Hepatic stellate cell (primary cell): ENCODE results near the gene NOC3L.
"Not testable (repeated sequence)": the region's sequence is repeated elsewhere in the genome, so short reads cannot be mapped to it uniquely, and the experiment has no call there.

Experiments used
- DNase-seq: peaks from one replicate; pipeline ENCODE4 v3.0.0; 2011; ENCODE audit warnings: low spot score

Gene NOC3L

DNA sequence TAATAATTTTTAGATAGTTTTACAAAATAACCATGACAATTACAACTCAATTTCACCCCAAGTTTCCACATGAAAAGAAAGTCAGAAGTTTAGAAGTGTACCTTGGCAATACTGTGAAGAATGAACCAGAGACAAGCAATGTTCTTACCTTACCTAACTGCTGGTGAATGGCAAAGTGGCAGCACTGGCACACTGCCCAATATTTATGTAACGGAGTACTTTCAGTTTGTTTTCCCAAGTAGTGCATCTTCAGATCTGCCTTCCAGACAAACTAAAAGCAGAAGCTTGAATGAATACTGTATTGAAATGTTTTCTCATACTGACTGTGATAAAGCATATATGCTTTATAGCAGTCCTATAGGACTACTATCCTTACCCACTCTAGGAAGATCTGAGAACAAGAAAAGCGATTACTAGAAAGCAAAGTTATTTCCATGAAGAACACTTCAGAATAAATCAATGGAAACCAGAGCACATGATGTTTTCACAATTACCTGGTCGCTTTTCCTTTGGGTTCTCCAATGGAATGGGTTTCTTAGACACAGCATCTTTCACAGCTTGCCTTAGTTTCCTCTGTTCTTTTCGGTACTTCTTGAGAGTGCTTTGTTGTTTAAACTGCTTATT lies 1.5 kb downstream of the NOC3L start:
- peak; percentile 7 for DNase-seq

DNA sequence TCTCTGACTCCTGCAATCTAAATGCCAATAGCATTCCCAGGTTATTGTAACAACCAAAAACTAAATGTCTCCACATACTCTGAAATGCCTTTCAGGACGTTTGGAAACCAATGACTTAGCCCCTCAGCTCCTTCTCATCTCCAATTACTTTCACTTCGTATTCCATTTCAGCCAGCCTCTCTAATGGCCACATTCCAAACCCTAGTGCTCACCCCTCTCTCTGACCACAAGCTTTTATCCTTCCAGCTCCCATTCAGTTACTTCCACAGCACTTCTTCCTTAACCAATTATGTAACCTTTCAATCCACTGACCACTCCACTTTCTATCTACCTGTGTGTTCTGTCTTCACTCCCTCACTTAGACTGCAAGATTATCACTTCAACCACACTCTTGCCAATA lies 4.3 kb downstream of the NOC3L start:
- peak; percentile 88 for DNase-seq

DNA sequence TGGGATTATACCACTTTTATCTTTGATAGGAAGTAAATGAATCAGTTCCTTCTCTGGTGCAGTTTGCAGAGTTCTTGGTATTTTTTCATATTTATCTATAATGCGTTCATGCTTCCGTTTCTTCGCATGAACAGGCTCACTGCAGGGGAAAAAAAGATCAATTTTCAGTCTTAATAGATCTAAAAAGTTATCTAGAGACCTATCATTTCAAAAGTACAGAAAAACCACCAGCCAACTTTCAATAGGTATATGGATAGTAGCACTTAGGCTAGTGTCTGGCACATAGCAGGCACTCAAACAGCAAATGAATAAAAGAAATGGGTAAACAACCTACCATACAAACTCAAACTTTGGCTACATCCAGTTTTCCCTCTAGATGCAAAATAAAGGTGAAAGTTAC lies 5.5 kb downstream of the NOC3L start:
- DNase-seq: no peak

DNA sequence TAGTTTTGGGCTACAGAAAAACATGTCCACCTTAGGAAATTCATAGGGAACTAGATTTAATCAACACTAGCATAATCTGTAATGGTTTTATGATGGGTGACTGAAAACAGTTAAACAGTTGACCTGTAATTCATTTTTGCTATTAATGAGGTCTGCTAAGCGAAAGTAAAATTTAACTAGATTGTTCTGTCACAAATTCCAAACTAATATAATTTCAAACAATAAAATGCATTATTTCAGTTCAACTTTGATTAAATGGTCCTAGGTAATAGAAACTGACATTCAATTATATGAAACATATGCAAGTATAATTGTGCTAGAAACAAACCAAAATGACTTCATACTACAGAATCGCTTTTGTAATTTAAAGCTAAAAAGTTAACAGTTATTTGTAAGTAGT lies 6.9 kb downstream of the NOC3L start:
- DNase-seq: no peak

DNA sequence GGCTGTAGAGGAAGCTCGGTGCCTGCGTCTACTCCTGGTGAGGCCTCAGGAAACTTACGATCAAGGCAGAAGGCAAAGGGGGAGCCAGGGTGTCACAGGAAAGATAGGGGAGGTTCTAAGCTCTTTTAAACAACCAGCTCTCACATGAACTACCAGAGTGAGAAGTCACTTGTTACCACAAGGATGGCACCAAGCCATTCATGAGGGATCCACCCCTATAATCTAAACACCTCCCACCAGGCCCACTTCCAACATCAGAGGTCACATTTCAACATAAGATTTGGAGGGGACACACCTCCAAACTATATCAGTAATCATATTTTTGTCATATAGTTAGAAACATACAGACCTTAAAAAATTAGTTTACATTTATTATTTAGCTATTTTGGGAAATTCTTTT lies 9.4 kb downstream of the NOC3L start:
- DNase-seq: no peak

DNA sequence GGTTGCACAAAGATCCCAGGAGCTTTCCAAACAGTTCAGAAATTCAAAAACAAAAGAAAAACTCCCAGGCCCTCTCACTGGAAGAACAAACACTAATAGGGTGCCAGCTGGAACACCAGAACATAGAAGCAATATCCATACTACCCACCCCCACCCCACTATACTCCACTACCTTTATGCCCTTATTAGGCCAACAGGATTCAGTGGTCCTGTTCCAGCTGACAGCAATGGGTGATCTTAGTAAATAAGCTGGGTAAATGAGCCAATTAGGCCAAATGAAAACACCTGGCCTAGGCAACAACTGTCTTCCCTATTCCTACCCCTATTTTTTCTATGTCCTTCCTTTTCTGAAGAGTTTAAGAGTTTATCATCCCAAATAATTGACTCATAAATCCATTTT lies 11.7 kb downstream of the NOC3L start:
- DNase-seq: no peak

DNA sequence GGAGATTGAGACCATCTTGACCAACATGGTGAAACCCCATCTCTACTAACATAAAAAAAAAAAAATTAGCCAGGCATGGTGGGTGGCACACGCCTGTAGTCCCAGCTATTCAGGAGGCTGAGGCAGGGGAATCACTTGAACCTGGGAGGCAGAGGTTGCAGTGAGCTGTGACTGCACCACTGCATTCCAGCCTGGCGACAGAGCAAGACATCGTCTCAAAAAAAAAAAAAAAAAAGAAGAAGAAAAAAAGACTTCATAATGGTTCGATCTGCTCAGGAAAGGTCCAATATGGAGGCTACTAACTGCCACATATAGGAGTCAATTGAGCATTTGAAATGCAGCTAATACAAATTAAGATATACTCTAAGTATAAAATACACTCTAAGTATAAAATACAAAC lies 12.2 kb downstream of the NOC3L start:
- not testable (repeated sequence) for DNase-seq

DNA sequence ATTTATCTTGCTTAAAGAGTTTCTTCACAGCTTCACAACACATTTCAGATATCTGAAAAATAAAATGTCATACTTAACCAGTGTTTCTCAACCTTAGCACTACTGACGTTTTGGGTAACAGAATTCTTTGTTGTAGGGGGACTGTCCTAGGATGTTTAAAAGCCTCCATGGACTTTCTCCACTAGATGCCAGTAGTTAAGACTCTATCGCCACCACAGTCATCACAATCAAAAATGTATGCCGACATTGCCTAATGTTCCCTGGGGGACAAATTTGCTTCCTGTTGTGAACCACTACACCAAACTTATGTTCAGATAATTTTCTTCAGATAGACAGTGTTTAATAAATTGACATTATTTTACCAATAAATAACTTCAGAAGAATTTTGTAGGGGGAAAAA lies 13.4 kb downstream of the NOC3L start:
- DNase-seq: no peak

DNA sequence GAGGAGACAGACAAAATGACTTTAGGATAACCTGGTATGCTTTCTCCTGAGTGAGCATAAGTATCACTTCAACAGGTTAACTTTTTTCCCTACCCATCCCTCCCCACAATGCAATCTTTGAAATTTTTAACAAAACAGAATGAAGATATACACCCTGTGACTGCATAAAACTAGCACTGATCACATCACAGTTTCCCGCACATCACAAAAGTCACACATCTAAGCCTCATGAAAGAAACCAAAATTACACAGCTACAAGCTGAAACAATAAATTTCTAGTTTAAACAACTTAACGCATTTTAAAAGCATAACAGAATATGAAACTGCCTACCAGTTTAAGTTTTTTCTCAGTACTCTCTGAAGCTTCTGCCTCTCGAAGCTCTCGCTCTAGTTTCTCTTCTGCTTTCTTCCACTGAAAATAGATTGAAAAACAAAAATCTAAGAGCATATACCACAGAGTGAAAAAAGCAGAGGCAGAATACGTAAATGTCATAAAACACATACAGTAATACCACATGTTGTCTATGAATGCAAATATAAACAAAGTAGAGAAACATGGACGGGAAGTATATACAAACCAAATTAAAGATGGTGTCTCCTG lies 18.1 kb downstream of the NOC3L start:
- no peak for DNase-seq

DNA sequence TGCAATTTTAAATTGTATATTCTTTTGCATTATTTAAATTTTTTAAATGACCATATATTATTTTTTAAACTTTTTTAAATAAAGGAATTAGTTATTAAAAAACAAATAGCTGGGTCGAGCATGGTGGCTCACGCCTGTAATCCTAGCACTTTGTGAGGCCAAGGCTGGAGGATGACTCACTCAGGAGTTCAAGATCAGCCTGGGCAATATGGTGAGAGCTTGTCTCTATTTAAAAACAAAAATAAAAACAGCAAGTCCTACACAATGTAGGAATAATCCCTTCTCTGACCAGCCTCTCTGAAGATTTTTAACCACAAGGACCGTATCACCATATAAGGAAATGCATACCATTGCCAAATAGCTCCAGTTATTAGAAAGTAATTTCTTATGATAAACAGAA lies 19.6 kb downstream of the NOC3L start:
- DNase-seq: no peak

DNA sequence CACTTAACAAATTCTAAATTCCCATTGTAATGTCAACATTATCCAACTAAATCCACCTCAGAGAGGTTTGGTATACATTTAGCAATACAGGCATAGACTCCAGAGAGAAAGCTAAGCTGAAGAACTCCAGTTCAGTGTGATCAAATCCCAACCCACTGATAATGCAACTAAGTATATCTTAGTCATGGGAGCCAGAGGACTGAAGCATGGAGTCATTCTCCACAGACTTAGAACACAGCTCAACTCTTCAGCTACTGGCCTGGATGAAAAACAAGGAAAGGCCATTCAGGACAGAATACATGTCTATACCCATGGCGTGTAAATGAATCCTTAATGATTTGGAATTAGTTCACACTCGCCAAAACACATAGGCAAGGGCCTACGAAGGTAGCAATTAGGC lies 27.9 kb downstream of the NOC3L start:
- no peak for DNase-seq

DNA sequence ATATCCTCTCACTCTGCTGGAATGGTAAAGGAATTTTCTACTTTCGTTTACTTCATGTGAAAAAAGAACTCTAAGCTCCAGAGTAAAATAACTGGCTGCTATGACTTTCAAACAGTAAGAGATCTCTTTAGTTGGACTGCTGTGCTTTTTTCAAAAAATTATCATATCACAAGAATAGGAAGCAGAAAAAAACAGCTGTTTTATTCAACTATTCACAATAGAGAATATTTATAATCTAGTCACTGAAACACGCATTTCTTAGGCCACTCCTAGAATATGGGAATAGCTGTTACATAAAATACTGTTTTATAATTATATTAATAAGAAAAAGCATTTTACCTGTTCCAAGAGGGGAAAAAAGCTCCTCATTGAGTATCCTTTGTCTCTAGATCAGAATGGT lies 29.7 kb downstream of the NOC3L start:
- no peak for DNase-seq

DNA sequence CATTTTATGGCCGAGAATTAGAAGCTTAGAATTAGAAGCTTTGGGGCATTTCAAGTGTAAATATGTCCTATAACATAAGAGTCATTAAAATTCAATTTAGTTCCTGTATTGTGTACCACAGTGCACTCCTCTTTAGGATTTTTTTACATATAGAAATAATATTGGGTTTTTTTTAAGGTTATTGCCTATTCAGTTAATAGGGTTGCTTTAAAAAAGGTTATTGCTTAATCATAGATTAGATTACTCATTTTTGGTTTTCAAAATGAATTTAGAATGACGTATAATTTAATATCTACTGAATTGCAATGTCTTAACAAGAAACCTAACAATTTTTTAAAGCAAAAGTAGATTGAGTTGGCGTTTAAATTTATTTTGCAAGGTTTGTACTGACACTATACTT lies 34.1 kb downstream of the NOC3L start:
- no peak for DNase-seq

DNA sequence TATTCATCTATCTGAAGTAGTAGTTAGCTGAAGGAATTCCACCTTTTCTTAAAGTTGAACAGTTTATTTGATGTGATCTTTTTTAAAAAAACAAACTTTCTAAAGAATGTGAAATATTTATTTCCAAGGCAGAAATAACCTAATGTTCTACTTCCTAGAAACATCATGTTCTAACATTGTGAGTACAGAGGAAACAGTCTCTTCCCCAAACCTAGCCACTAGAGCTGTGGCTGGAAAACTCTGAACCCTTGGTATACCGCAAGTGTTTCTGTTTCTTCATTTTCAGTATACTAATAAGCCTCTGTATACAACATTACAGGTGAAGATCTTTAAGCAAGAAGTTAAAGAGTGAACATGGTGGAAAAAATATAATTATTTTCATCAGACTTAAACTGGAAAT lies 35.1 kb downstream of the NOC3L start:
- DNase-seq: no peak

DNA sequence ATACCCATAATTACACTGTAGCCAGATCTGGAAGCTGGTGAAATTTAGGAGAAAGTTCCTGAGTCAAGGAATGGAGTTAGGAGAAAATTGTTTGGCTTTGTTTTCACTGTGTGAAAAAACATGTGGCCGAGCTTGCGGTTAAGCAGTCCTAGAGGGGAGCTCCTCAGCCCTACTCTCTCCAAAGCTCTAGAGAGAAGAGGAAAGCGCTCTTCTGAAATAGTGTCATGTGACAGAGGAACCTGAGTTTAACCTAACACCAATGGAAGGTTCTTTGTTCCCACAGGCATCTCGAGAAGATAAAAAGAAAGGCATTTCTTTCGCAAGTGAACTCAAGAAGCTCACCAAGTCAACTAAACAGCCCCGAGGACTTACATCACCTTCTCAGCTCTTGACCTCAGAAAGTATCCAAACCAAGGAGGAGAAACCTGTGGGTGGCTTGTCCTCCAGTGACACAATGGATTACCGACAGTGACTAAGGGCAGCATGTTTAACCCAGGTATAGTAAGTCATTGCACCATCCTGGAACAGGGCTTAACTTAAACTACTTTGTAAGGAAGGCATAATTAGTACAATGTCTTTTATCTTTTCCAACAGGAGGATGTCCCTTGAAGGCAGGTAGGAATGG lies 38.0 kb downstream of the NOC3L start:
- no peak for DNase-seq

DNA sequence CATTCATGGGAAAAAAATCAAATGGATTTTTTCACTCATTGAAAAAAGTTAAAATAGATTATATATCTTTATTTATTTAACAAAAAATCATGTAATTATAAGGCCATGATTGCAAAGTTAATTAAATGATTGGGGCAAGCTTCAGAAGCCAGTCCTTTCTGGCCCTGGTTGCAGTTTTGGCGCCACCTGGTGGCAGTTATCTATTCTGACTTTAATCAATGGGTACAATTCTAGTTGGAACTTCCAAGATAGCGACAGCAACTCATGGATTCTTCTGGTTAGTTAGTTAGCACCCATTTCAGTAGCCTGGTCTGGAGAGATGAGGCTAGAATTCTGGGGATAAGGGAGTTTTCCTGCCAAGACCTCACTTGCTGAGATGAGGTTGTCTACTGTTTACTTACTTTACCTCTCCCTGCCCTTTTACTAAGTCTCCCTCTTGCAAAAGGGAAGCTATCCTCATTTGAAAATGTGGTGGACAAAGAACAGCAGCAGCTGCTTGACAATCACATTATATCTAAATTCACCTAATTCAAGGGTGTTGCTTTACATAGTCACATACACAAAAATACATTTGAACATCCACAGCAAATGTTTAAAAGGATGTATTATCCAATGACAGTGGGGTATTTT lies 42.3 kb downstream of the NOC3L start:
- peak; percentile 22 for DNase-seq

DNA sequence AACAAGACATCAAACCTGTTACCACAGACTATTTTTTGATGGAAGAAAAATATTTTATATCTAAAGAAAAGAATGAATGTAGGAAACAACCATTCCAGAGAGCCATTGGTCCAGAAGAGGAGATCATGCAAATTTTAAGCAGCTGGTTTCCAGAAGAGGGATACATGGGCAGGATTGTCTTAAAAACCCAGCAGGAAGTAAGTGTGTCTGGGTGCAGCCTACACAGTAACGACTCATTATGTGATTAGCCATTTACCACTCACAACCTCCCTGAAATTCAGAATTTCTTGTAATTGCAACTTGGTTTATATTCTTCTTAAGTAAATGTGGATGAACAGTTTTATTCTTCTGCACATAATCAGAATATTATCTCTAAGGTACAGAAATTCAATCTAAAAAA lies 46.2 kb downstream of the NOC3L start:
- DNase-seq: peak; percentile 5

DNA sequence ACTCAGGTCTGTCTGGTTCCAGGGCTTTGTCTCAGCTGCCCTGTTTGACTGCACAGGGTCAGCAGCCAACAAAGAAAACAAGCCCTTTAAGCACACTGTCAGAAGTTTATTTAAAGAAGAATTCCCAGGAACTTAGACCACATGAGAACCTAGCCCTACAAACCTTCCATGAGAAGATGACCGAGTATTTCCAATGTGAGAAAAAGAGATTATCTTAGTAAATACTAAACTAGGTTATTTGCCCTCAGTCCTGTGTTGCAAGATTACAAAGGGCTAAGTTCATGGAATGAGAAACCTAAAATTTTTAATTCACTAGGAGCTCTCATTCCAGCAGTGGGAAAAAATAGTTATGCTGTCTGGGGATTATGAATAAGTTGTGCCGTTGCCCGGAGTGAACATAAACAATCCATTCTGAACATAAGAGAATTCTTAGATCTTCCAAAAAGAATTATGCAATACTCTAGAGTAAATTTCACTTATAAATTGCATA lies 46.7 kb downstream of the NOC3L start:
- peak; percentile 50 for DNase-seq

DNA sequence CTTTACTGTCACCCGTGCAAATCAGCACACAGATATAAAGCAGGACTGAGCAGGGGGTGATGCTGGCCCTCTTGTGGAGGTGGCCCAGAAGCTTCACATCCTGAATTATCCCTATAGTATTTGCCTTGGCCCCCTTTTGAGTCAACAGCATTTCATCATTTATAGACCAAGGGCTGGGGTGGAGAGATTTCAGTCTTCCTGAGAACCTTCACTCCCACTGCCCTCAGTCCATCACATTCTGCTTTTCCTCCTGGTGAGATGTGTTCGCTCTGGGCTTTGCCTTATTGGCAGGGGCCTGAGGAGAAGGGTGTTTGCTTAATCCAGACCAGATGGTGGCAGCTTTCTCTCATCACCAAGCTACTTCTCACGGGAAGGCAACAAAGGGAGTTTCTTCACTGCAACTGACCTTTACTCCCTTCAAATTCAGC lies 47.7 kb downstream of the NOC3L start:
- peak; percentile 9 for DNase-seq

DNA sequence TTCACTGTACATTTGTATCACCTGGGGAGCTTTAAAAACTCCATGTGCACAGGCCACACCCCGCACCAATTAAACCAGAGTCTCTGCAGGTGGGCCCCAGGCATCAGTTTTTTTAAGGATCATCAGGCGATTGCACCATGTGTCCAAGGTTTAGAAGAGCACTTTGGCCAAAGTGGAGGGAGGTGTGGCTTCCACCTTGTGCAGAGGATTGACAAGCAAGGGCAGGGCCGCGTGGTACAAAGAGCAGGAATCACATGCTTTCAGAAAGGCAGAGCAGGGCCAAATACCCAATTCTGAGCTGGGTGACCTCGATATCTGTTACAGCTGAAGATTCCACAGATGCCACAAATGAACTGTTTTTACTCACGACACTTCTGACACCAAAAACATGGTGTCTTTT lies 52.4 kb downstream of the NOC3L start:
- no peak for DNase-seq

DNA sequence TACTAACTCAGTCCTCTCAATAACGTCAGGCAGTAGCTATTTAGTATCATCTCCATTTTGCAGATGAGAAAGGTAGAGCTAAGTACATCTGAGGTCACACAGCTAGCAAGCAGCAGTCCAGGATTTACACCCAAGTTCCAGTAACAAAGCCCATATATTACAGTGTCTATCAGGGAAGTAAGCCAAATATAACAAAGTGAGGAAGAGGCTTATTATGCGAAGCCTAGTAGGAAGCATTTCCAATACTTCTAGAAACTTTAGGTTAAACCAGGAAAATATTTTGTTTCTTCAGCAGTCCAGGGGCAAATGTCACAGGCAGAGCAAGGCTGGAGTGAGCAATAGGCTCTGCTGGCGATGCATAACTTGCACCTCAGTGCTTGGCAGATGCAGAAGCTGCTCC lies 53.9 kb downstream of the NOC3L start:
- no peak for DNase-seq

DNA sequence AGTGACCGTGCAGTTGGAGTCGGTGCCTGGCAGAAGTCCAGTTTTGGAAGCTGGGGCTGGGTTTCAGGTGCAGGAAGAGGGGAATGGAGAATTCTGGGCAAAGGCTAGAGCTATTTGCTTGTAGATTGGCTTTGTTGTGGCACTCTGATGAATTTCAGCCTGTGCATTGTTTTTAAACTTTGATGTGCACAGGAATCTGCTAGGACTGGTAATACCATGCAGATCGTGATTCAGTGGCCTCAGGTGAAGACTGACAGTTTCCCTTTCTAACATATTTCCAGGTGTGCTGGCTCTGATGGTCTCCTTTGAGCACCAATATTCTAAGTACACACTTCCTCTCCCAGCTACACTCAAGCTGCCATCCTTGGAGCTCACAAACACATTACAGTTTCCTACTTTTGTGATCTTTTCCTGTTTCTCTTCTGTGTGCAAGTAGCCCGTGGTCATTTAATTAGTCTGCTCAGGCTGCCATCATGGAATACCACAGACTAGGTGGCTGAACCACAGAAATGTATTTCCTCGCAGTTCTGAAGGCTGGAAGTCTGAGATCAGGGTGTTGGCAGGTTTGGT lies 55.6 kb downstream of the NOC3L start:
- DNase-seq: no peak

DNA sequence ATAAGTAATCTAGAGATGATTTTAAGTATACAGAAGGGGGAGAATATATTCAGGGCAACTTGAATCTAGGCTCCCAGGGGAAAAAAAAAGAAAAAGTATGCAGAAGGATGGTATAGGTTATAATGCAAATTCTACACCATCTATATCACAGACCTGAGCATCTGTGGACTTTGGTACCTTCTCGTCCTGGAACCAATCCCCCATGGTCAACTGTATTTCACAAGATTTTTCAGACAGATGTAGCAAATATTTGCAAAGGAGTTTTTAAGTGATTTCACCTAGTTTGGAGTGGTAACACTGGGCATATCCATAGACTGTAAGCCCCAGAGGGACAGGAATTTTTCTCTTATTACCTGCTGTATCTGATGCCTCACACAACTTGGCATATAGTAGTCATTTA lies 58.8 kb downstream of the NOC3L start:
- no peak for DNase-seq
